ENCODE data around the gene SMTN.

SMTN gene

GRCh38 chr22:31080164-31080847, 812 bp upstream of the SMTN start:
- peaks cover 36 to 47% (median 43%) of the 10 kb centered on the region in 10 experiments for H3K4me1 ChIP-seq
- peaks cover 0 to 23% (median 10%) of the 10 kb centered on the region in 11 experiments; a peak in 9 of 22 replicates for H4K20me1 ChIP-seq
- no peaks in the 10 kb centered on the region for H3K27me3 ChIP-seq
- peak overlapping the region; percentile 86 to 97 (median 94) for H3K9ac ChIP-seq
- TF ChIP-seq Cebpa-rat (IDR thresholded peaks at IDR 0.05): no peak
- no peaks in the 10 kb centered on the region for H3K9me3 ChIP-seq (replicated peaks in 1 of 11)
- H3K36me3 ChIP-seq: no peaks in the 10 kb centered on the region; a peak in 2 of 22 replicates
- peak overlapping the region; percentile 42 to 96 (median 92); a peak in 20 of 22 replicates for H3K27ac ChIP-seq
- peak overlapping the region; percentile 61 to 90 (median 82) for H3K4me3 ChIP-seq
- peak overlapping the region; percentile 88 to 100 (median 98) for H3K4me2 ChIP-seq

GRCh38 chr22:31081963-31082605, 966 bp downstream of the SMTN start:
- Histone ChIP-seq H3K27me3 (no peaks in the 10 kb centered on the region), H3K36me3 (peaks cover 0 to 5% (median 0%) of the 10 kb centered on the region in 11 experiments; a peak in 4 of 22 replicates), H3K4me1 (peaks cover 46 to 64% (median 60%) of the 10 kb centered on the region in 10 experiments), H3K9me3 (replicated peaks in 1 of 11) (no peaks in the 10 kb centered on the region), H3K27ac (peak overlapping the region in 9 of 11 experiments; percentile 88 to 96 (median 92); a peak in 18 of 22 replicates), H4K20me1 (peaks cover 0 to 23% (median 10%) of the 10 kb centered on the region in 11 experiments; a peak in 9 of 22 replicates), H3K4me3 (peak overlapping the region; percentile 61 to 90 (median 82)), H3K4me2 (peak overlapping the region; percentile 88 to 100 (median 98)), H3K9ac (peak overlapping the region; percentile 86 to 97 (median 94))
- TF ChIP-seq Cebpa-rat (IDR thresholded peaks at IDR 0.05): no peak

GRCh38 chr22:31082606-31083376, 1.7 kb downstream of the SMTN start:
- H4K20me1 ChIP-seq: peaks cover 0 to 23% (median 10%) of the 10 kb centered on the region in 11 experiments; a peak in 9 of 22 replicates
- H3K27ac ChIP-seq: peak overlapping the region in 6 of 11 experiments; percentile 94 to 100 (median 98); a peak in 10 of 22 replicates
- peak overlapping the region; percentile 92 to 97 (median 96); a peak in 19 of 22 replicates for H3K9ac ChIP-seq
- TF ChIP-seq Cebpa-rat (IDR thresholded peaks at IDR 0.05): no peak
- H3K4me1 ChIP-seq: peaks cover 46 to 71% (median 66%) of the 10 kb centered on the region in 10 experiments
- no peaks in the 10 kb centered on the region for H3K9me3 ChIP-seq (replicated peaks in 1 of 11)
- no peaks in the 10 kb centered on the region for H3K27me3 ChIP-seq
- peak overlapping the region; percentile 72 to 90 (median 82); a peak in 18 of 20 replicates for H3K4me3 ChIP-seq
- peaks cover 0 to 12% (median 5%) of the 10 kb centered on the region in 11 experiments; a peak in 16 of 22 replicates for H3K36me3 ChIP-seq
- peak overlapping the region; percentile 88 to 100 (median 98) for H3K4me2 ChIP-seq

- Histone ChIP-seq H3K9ac (peak overlapping the region; percentile 92 to 97 (median 95); a peak in 21 of 22 replicates), H3K9me3 (replicated peaks in 1 of 11) (no peaks in the 10 kb centered on the region), H3K27ac (peak overlapping the region in 8 of 11 experiments; percentile 7 to 100 (median 99); a peak in 10 of 22 replicates), H3K4me3 (peak overlapping the region; percentile 66 to 90 (median 78)), H3K4me1 (peaks cover 42 to 75% (median 68%) of the 10 kb centered on the region in 10 experiments), H4K20me1 (peaks cover 0 to 23% (median 12%) of the 10 kb centered on the region in 11 experiments; a peak in 9 of 22 replicates), H3K4me2 (peak overlapping the region; percentile 88 to 100 (median 98)), H3K36me3 (peaks cover 0 to 18% (median 11%) of the 10 kb centered on the region in 11 experiments; a peak in 18 of 22 replicates), H3K27me3 (no peaks in the 10 kb centered on the region)
- no peak for TF ChIP-seq Cebpa-rat (IDR thresholded peaks at IDR 0.05)
Measured at GRCh38 chr22:31083377-31083768, 2.3 kb downstream of the SMTN start.

GRCh38 chr22:31083923-31084810, 3.0 kb downstream of the SMTN start:
- Histone ChIP-seq H3K4me1 (peaks cover 36 to 83% (median 74%) of the 10 kb centered on the region in 10 experiments), H3K27ac (peak overlapping the region; percentile 94 to 100 (median 99)), H3K4me2 (peak overlapping the region; percentile 88 to 100 (median 98)), H3K9me3 (replicated peaks in 1 of 11) (no peaks in the 10 kb centered on the region), H3K36me3 (peaks cover 0 to 26% (median 19%) of the 10 kb centered on the region in 11 experiments; a peak in 19 of 22 replicates), H3K27me3 (no peaks in the 10 kb centered on the region), H3K4me3 (peak overlapping the region; percentile 66 to 90 (median 78)), H4K20me1 (peaks cover 0 to 23% (median 12%) of the 10 kb centered on the region in 11 experiments; a peak in 9 of 22 replicates), H3K9ac (peak overlapping the region; percentile 92 to 97 (median 95))
- no peak for TF ChIP-seq Cebpa-rat (IDR thresholded peaks at IDR 0.05)

GRCh38 chr22:31084811-31085492, 3.8 kb downstream of the SMTN start:
- H3K36me3 ChIP-seq: peaks cover 0 to 34% (median 26%) of the 10 kb centered on the region in 11 experiments; a peak in 19 of 22 replicates
- peak overlapping the region; percentile 92 to 97 (median 95) for H3K9ac ChIP-seq
- H3K4me3 ChIP-seq: peak overlapping the region; percentile 66 to 90 (median 78)
- peak overlapping the region; percentile 94 to 100 (median 99) for H3K27ac ChIP-seq
- H3K4me1 ChIP-seq: peaks cover 36 to 90% (median 79%) of the 10 kb centered on the region in 10 experiments
- no peak for TF ChIP-seq Cebpa-rat (IDR thresholded peaks at IDR 0.05)
- peaks cover 0 to 30% (median 13%) of the 10 kb centered on the region in 11 experiments; a peak in 9 of 22 replicates for H4K20me1 ChIP-seq
- H3K27me3 ChIP-seq: no peaks in the 10 kb centered on the region
- H3K9me3 ChIP-seq (replicated peaks in 1 of 11): no peaks in the 10 kb centered on the region
- peak overlapping the region; percentile 88 to 100 (median 98) for H3K4me2 ChIP-seq

- peak overlapping the region; percentile 92 to 97 (median 95) for H3K9ac ChIP-seq
- no peaks in the 10 kb centered on the region for H3K27me3 ChIP-seq
- no peaks in the 10 kb centered on the region for H3K9me3 ChIP-seq (replicated peaks in 1 of 11)
- H3K4me3 ChIP-seq: peak overlapping the region; percentile 66 to 90 (median 78)
- no peak for TF ChIP-seq Cebpa-rat (IDR thresholded peaks at IDR 0.05)
- H3K4me2 ChIP-seq: peak overlapping the region; percentile 78 to 100 (median 98)
- H3K36me3 ChIP-seq: peaks cover 0 to 37% (median 26%) of the 10 kb centered on the region in 11 experiments; a peak in 20 of 22 replicates
- H3K4me1 ChIP-seq: peaks cover 36 to 87% (median 75%) of the 10 kb centered on the region in 10 experiments
- peak overlapping the region; percentile 94 to 100 (median 99) for H3K27ac ChIP-seq
- peaks cover 0 to 30% (median 13%) of the 10 kb centered on the region in 11 experiments; a peak in 9 of 22 replicates for H4K20me1 ChIP-seq
Measured at GRCh38 chr22:31085493-31085824, 4.3 kb downstream of the SMTN start.
